NOMO-1 (cell line): ENCODE data around the gene SPATA21.

Source experiments
- DNase-seq, 2 experiments: peaks; one replicate each; lab custom pipeline; 2025; ENCODE audit not compliant: unreplicated experiment in 2 of 2; lab: John Stamatoyannopoulos, UW

Gene SPATA21

GRCh38 chr1:16425125-16426025 is 11.8 kb downstream of the SPATA21 start:
- no peak for DNase-seq

DNA sequence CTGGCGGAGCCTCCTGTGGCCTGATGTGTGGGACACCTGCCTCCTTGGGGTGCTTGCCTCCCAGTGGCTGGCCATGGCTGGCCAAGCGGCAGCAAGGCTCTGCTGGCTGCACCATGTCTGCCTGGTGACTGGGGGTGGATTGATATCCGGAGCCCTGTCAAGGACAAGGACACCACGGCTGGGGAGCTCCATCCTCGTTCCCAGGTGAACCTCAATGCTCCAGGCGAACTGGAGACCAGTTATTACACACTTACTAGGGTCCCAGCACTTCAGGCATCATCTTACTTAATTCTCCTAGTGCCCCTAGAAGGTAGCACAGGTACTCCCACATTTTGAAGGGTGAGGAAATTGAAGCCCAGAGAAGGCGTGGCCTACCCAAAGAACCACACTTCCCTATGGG is 15.2 kb downstream of the SPATA21 start:
- no peak for DNase-seq

DNA sequence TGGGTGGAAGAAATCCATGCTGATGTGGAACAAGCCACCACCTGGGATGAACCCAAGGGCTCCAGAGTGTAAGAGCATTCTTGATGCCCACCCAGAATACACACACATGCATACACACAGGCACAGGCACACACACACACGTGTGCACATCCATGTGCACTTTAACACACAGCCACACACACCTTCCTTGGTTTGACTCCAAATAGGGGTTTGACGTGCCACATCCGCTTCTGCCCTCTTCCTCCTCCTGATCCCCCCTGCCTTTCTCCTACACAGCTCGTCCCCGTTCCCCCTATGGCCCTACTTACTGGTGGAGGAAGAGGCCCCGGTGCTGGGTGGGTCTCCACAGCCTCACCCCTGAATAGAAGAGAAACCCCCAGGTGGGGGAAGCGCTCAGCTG is 16.0 kb downstream of the SPATA21 start:
- DNase-seq: no peak

DNA sequence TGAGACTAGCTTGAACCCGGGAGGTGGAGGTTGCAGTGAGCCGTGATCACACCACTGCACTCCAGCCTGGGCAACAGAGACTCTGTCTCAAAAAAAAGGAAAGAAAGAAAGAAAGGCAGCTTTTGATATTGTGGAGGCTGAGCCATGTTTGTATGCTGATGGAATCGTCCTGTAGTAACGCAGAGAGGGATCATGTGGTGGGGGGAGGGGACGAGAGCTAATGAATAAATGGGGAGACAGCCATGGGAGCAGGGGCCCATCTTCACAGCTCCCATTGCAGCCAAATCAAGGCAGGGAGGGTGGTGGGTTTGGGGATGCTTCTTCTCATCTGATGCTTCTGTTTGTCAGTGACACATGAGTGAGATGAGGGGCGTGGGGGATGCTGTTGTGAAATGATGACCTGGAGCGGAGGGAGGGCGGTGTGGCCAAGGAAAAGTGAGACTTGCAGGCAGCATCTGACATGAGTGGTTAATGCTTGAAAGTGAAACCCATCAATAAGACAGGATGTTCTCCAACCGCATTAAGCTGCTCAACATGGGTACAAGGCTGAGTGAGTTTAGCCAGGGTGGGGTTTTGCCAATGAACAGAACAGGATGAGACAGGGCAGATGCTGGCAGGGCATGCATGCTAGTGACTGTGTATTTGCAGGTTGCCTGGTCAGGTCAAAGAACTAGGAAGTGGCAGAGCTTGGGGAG is 16.7 kb downstream of the SPATA21 start:
- no peak for DNase-seq

GRCh38 chr1:16418823-16419425 is 18.3 kb downstream of the SPATA21 start:
- peak in 1 of 2 experiments; percentile 11 for DNase-seq

DNA sequence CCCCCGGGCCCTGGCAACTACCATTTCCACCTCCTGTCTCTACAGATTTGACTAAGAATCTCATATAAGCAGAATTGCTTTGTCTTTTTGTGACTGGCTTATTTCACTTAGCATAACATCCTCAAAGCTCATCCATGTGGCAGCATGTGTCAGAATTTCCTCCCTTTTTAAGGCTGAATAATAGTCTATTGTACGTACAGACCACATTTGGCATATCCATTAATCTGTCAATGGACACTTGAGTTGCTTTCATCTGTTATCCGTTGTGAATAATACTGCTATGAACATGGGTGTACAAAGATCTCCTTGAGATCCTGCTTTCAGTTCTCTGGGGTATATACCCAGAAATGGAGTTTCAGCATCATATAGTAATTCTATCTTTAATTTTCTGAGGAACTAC is 24.0 kb downstream of the SPATA21 start:
- DNase-seq: no peak

DNA sequence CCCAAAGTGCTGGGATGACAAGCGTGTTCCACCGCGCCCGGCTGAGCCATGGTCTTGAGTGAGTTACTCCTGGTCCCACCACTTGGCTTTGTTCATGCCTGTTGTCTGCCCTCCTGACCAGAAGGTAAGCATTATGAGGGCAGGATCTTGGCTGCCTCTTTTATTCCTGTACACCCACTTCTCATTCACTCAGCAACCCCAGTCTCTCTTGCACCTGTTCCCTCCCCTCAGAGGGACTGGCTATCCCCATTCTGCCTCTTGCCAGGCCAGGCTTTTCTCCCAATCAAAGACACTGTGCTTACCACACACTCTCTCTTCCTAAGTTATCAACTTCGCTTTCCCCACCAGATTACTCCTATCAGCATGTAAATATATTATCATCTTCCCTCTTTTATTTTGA is 26.4 kb downstream of the SPATA21 start:
- no peak for DNase-seq

- DNase-seq: no peak
These were observed 27.6 kb downstream of the SPATA21 start for GRCh38 chr1:16409536-16410152.

GRCh38 chr1:16406868-16407267 is 30.4 kb downstream of the SPATA21 start:
- DNase-seq: no peak

DNA sequence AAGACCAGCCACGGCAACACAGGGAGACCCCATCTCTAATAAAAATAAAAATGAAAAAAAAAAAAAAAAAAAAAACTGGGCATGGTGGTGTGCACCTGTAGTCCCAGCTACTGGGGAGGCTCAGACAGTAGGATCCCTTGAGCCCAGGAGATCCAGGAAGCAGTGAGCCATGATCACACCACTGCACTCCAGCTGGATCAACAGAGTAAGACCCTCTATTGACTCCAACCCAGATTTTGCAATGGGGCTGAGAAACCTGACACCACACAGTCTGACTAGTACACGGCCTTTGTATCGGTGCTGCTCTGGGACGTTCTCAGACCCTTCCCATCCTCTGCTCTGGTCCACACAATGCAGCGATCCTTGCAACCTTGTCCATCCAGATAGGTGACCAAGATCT is 31.8 kb downstream of the SPATA21 start:
- DNase-seq: no peak

GRCh38 chr1:16402742-16403141 is 34.5 kb downstream of the SPATA21 start:
- DNase-seq: peak; percentile 1 to 13

GRCh38 chr1:16398371-16398953 is 38.8 kb downstream of the SPATA21 start:
- no peak for DNase-seq

DNA sequence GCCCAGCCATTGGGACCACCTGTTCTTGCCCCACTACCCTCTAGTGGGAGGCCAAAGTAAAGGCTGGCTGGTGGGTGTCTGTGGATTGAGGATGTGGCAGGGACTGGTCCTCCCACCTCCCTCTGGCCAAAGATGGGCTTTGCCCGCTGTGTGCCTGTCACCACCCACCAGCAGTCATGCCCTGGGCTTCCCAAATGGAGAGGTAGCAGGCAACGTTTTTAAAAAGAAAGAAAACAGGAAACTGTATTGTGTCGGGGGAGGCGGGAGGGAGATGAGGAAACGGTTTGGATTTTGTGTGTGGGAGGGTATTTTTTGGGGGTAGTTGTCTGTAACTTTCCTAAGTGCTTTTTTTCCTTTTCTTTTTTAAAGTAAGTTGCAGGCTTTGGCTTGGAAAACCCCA is 40.1 kb downstream of the SPATA21 start:
- no peak for DNase-seq

GRCh38 chr1:16396591-16396990 is 40.6 kb downstream of the SPATA21 start:
- no peak for DNase-seq

- DNase-seq: no peak
These were observed 42.2 kb downstream of the SPATA21 start for GRCh38 chr1:16394977-16395376.

DNA sequence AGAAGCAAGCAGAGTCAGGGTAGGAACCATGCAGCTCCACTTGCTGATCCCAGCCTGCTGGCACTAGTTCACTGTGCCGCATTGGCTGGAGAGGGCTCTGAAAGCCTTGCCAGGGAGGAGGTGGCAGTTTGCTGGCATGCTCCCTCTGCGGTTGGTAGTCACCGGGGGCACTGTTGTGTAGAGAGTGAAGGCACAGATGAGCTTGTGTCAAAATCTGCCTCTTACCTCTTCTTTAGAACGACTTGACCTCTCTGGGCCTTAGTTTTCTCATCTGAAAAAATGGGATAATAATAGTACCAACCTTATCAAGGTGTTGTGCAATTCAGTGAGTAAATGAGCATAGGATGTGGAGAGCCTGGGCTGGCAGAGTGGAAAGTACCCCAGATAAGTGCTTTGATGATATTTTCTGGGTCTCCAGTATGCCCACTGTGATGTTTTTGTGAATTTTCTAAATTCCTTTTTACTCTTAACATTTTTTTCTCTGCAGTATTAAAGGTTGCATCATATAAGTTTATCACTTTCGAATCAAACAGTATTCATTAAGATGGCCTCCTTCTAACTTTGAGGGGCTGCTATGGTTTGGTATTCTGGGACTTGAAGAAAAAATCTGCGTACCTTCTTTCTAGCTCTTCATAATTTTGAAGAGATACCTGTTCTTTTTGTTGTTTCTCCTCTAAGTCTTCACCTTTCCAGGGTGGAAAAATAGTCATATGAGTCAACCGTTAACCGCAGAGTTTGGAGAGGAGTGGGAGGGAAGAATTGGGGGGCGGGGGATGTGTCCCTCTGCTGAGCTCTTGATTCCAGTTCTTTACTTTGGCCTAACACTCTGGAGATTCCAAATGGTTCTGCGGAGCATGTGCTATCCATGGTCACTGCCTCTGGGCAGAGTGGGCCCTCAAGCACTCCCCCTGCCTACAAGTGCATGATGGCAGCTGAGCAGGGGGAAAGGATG is 43.4 kb downstream of the SPATA21 start:
- no peak for DNase-seq

DNA sequence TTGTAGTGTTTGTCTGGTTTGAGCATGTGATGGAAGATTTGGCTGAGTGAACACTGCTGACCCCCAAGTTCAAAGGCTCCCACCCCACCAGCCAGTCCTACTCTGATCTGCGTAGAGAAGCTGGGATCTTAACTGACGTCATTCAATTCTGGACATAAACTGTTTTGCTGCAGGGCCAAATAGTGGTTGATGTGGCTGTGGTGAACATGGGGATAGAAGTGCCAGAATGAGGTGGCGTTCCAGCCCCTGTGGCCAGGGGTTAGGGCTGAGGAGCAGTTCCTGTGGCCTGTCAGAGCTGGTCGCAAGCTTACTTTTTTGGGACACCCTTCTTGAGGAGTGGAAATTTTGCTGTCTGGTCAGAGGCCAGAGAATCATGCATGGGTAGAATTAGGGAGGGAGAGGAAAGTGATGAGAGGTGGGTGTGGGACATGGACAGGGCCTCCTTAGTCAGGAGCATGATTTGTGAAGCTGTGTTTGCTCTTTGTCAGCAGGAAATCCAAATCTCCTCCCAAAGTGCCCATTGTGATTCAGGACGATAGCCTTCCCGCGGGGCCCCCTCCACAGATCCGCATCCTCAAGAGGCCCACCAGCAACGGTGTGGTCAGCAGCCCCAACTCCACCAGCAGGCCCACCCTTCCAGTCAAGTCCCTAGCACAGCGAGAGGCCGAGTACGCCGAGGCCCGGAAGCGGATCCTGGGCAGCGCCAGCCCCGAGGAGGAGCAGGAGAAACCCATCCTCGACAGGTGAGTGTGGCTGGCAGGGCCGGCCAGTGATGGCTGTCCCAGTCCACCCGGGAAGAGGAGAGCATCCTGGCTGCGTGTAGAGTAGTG is 44.3 kb downstream of the SPATA21 start:
- DNase-seq: no peak

- peak in 1 of 2 experiments; percentile 4 for DNase-seq
These were observed 45.8 kb downstream of the SPATA21 start for GRCh38 chr1:16391411-16391810.
